ENCODE measurements around the gene COLEC12. TPM values are rescaled to one million over a fixed set of nuclear protein-coding genes. Genes with fewer than 3 reads are reported as not detected.
A peak's percentile ranks its signal among the peaks of the same experiment; 100 is the strongest.
"Not testable (repeated sequence)": the region's sequence is repeated elsewhere in the genome, so short reads cannot be mapped to it uniquely, and the experiment has no call there.

Gene COLEC12
- total and polyA plus RNA-seq, 3 experiments from 2014 or later = 0.04 TPM; not detected in 2

DNA sequence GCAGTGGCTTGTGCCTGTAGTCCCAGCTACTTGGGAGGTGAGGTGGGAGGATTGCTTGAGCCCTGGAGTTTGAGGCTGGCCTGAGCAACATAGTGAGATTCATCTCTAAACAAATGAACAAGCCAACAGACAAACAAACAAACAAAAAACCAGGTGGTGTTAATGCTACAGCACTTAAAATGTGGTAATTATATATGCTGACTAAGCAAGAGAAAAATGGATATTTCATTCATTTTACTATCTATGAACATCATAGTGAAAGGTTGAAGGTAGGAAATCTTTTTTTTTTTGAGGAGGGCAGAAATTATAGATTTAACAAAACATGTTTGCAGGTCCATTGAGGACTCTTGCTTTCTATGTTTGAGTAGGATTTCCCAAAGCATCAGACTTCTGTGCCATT lies 190.5 kb downstream of the COLEC12 start:
- Histone ChIP-seq H3K9me3 (ENCODE audit: low read length) (no peaks in the 10 kb centered on the region), H3K27me3 (ENCODE audit: insufficient read depth, low read length, poor library complexity, severe bottlenecking) (peaks cover 7% of the 10 kb centered on the region), H3K4me3 (ENCODE audit: low read length) (no peak overlapping the region), H3K27ac (ENCODE audit: low read depth, low read length) (no peak overlapping the region), H3K36me3 (ENCODE audit: insufficient read depth, low read length) (no peaks in the 10 kb centered on the region), H3K4me1 (ENCODE audit: insufficient read depth, low read length) (no peaks in the 10 kb centered on the region)
- no peaks in the 10 kb centered on the region for H3K4me1 Mint-ChIP-seq
- H3K36me3 Mint-ChIP-seq = no peaks in the 10 kb centered on the region
- POLR2A ChIA-PET = no interaction called here
- DNase-seq = no peak
- CTCF ChIA-PET = no interaction called here
- H3K27me3 Mint-ChIP-seq = peaks cover 9 to 43% of the 10 kb centered on the region in 2 donors
- H3K4me3 Mint-ChIP-seq = no peak overlapping the region
- H3K9me3 Mint-ChIP-seq = no peaks in the 10 kb centered on the region
- peak overlapping the region in 1 of 8 donors; percentile 13 for H3K27ac Mint-ChIP-seq

GRCh38 chr18:308086-308485 lies 192.4 kb downstream of the COLEC12 start:
- H3K4me3 ChIP-seq (ENCODE audit: low read length); H3K27ac ChIP-seq (ENCODE audit: low read depth, low read length); H3K4me1 ChIP-seq (ENCODE audit: insufficient read depth, low read length); H3K36me3 Mint-ChIP-seq; H3K9me3 Mint-ChIP-seq; DNase-seq; H3K36me3 ChIP-seq (ENCODE audit: insufficient read depth, low read length); H3K27me3 ChIP-seq (ENCODE audit: insufficient read depth, low read length, poor library complexity, severe bottlenecking); H3K4me3 Mint-ChIP-seq; H3K9me3 ChIP-seq (ENCODE audit: low read length); H3K27ac Mint-ChIP-seq; POLR2A ChIA-PET; H3K4me1 Mint-ChIP-seq; CTCF ChIA-PET: not testable (repeated sequence)
- peaks cover 11 to 50% of the 10 kb centered on the region in 2 donors for H3K27me3 Mint-ChIP-seq

DNA sequence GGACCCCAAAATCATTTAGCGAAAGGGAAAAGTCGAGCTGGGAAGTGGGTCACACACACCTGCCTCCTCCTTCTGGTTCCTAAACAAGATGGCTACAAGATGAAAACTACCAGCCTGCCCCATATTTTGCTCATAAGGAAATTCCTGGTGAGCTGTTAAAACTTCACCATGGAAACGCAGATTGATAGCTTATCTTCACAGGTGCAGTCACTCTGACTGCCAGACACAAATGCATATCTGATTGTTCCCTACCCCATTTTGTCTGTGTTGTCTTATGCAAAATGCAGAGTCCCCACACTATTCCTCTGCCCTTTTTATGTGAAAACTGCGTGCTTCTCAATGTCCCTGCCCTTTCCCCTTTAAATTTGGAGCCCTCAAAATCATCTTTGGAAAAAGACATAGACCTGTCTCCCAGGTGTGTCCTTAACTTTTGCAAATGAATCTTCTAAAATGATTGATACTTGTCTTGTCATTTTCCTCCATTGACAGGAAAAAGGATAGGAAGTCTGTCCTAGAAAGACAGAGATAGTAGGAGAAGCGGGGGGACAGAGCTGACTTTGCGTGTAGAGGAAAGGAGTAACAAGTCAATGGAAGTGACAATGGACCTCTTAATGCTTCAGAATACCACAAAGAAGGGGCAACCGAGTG lies 193.8 kb downstream of the COLEC12 start:
- Histone ChIP-seq H3K36me3 (ENCODE audit: insufficient read depth, low read length) (no peaks in the 10 kb centered on the region), H3K27me3 (ENCODE audit: insufficient read depth, low read length, poor library complexity, severe bottlenecking) (peaks cover 7% of the 10 kb centered on the region), H3K9me3 (ENCODE audit: low read length) (no peaks in the 10 kb centered on the region), H3K27ac (ENCODE audit: low read depth, low read length) (no peak overlapping the region), H3K4me3 (ENCODE audit: low read length) (no peak overlapping the region), H3K4me1 (ENCODE audit: insufficient read depth, low read length) (no peaks in the 10 kb centered on the region)
- no peaks in the 10 kb centered on the region for H3K36me3 Mint-ChIP-seq
- H3K27ac Mint-ChIP-seq = no peak overlapping the region
- no peak overlapping the region for H3K4me3 Mint-ChIP-seq
- ChIA-PET POLR2A (no interaction called here), CTCF (no interaction called here)
- peaks cover 11 to 50% of the 10 kb centered on the region in 2 donors for H3K27me3 Mint-ChIP-seq
- no peaks in the 10 kb centered on the region for H3K4me1 Mint-ChIP-seq
- no peaks in the 10 kb centered on the region for H3K9me3 Mint-ChIP-seq
- DNase-seq = no peak

GRCh38 chr18:305003-305501 lies 195.4 kb downstream of the COLEC12 start:
- ChIA-PET POLR2A (no interaction called here), CTCF (no interaction called here)
- Mint-ChIP-seq H3K9me3 (peaks cover 0 to 3% (median 0%) of the 10 kb centered on the region in 5 donors), H3K4me3 (no peak overlapping the region), H3K4me1 (no peaks in the 10 kb centered on the region), H3K27me3 (peaks cover 9 to 39% of the 10 kb centered on the region in 2 donors), H3K27ac (no peak overlapping the region), H3K36me3 (no peaks in the 10 kb centered on the region)
- H3K27me3 ChIP-seq (ENCODE audit: insufficient read depth, low read length, poor library complexity, severe bottlenecking) = peaks cover 7% of the 10 kb centered on the region
- DNase-seq = no peak
- no peaks in the 10 kb centered on the region for H3K9me3 ChIP-seq (ENCODE audit: low read length)
- no peak overlapping the region for H3K4me3 ChIP-seq (ENCODE audit: low read length)
- no peaks in the 10 kb centered on the region for H3K4me1 ChIP-seq (ENCODE audit: insufficient read depth, low read length)
- H3K36me3 ChIP-seq (ENCODE audit: insufficient read depth, low read length) = no peaks in the 10 kb centered on the region
- H3K27ac ChIP-seq (ENCODE audit: low read depth, low read length) = no peak overlapping the region

GRCh38 chr18:303607-304006 lies 196.9 kb downstream of the COLEC12 start:
- Mint-ChIP-seq H3K36me3 (no peaks in the 10 kb centered on the region), H3K9me3 (peaks cover 0 to 3% (median 0%) of the 10 kb centered on the region in 5 donors), H3K27ac (no peak overlapping the region), H3K4me3 (no peak overlapping the region), H3K27me3 (peaks cover 8 to 33% of the 10 kb centered on the region in 2 donors), H3K4me1 (no peaks in the 10 kb centered on the region)
- H3K27me3 ChIP-seq (ENCODE audit: insufficient read depth, low read length, poor library complexity, severe bottlenecking) = peaks cover 7% of the 10 kb centered on the region
- H3K27ac ChIP-seq (ENCODE audit: low read depth, low read length) = no peak overlapping the region
- H3K4me3 ChIP-seq (ENCODE audit: low read length) = no peak overlapping the region
- no peaks in the 10 kb centered on the region for H3K36me3 ChIP-seq (ENCODE audit: insufficient read depth, low read length)
- DNase-seq = no peak
- no peaks in the 10 kb centered on the region for H3K9me3 ChIP-seq (ENCODE audit: low read length)
- no peaks in the 10 kb centered on the region for H3K4me1 ChIP-seq (ENCODE audit: insufficient read depth, low read length)
- CTCF ChIA-PET = no interaction called here
- POLR2A ChIA-PET = no interaction called here

- Mint-ChIP-seq H3K36me3 (no peaks in the 10 kb centered on the region), H3K9me3 (peaks cover 0 to 3% (median 0%) of the 10 kb centered on the region in 5 donors), H3K27ac (no peak overlapping the region), H3K4me3 (no peak overlapping the region), H3K4me1 (no peaks in the 10 kb centered on the region), H3K27me3 (peaks cover 6 to 29% of the 10 kb centered on the region in 2 donors)
- Histone ChIP-seq H3K9me3 (ENCODE audit: low read length) (no peaks in the 10 kb centered on the region), H3K27me3 (ENCODE audit: insufficient read depth, low read length, poor library complexity, severe bottlenecking) (peaks cover 7% of the 10 kb centered on the region), H3K27ac (ENCODE audit: low read depth, low read length) (no peak overlapping the region), H3K36me3 (ENCODE audit: insufficient read depth, low read length) (no peaks in the 10 kb centered on the region), H3K4me3 (ENCODE audit: low read length) (no peak overlapping the region), H3K4me1 (ENCODE audit: insufficient read depth, low read length) (no peaks in the 10 kb centered on the region)
- DNase-seq = no peak
- ChIA-PET CTCF (no interaction called here), POLR2A (no interaction called here)
Measured at GRCh38 chr18:303011-303410, 197.5 kb downstream of the COLEC12 start.

DNA sequence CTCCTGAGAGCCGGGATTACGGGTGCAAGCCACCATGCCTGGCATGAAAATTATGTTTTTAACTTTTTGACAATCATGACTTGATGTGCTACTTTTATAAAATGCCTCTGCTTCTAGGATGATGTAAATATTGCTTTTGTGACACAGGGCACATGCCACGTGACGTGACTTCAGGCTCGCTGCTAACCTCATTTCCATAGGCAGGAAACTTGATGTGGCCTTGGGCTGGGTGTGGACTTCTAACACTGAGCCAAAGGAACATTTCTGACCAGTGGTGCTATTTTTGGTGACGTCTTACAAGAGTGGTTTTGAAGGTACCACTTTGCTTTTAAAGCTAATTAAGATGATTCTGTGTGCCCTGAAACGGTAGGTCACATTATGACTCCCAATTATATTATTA lies 198.4 kb downstream of the COLEC12 start:
- Mint-ChIP-seq H3K9me3 (peaks cover 0 to 3% (median 0%) of the 10 kb centered on the region in 5 donors), H3K4me3 (no peak overlapping the region), H3K4me1 (no peaks in the 10 kb centered on the region), H3K27me3 (peaks cover 4 to 21% of the 10 kb centered on the region in 2 donors), H3K36me3 (no peaks in the 10 kb centered on the region), H3K27ac (no peak overlapping the region)
- Histone ChIP-seq H3K9me3 (ENCODE audit: low read length) (no peaks in the 10 kb centered on the region), H3K27ac (ENCODE audit: low read depth, low read length) (no peak overlapping the region), H3K27me3 (ENCODE audit: insufficient read depth, low read length, poor library complexity, severe bottlenecking) (peaks cover 3% of the 10 kb centered on the region), H3K36me3 (ENCODE audit: insufficient read depth, low read length) (no peaks in the 10 kb centered on the region), H3K4me1 (ENCODE audit: insufficient read depth, low read length) (no peaks in the 10 kb centered on the region), H3K4me3 (ENCODE audit: low read length) (no peak overlapping the region)
- ChIA-PET CTCF (no interaction called here), POLR2A (no interaction called here)
- no peak for DNase-seq

DNA sequence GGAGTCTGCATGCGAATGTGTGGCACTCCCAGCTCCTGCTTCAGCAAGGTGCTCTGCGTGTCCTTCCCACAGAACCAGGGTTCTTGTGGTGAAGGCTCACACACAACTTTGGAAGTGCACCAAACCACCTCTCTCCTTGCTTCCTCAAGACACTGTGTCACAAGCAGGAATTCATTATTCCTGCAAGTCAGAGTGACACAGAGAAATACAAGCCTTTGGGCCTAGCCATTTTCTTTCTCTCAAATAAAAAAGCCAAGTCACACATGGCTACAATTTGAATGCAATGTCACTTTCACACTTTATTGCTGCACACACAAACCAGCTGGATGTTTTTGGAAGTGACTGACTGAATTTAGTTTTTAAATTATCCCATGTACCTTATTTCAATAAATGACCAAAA lies 202.6 kb downstream of the COLEC12 start:
- no peaks in the 10 kb centered on the region for H3K4me1 Mint-ChIP-seq

More for the DNA sequence above, 202.6 kb downstream of the COLEC12 start:
- no peak overlapping the region for H3K27ac ChIP-seq (ENCODE audit: low read depth, low read length)
- H3K9me3 ChIP-seq (ENCODE audit: low read length) = no peaks in the 10 kb centered on the region
- ChIA-PET POLR2A (no interaction called here), CTCF (no interaction called here)
- H3K36me3 ChIP-seq (ENCODE audit: insufficient read depth, low read length) = no peaks in the 10 kb centered on the region
- no peaks in the 10 kb centered on the region for H3K36me3 Mint-ChIP-seq
- no peaks in the 10 kb centered on the region for H3K4me1 ChIP-seq (ENCODE audit: insufficient read depth, low read length)
- H3K27me3 Mint-ChIP-seq = peaks cover 3 to 10% of the 10 kb centered on the region in 2 donors
- no peak for DNase-seq
- no peak overlapping the region for H3K4me3 Mint-ChIP-seq
- peaks cover 0 to 3% (median 0%) of the 10 kb centered on the region in 5 donors for H3K9me3 Mint-ChIP-seq
- H3K4me3 ChIP-seq (ENCODE audit: low read length) = no peak overlapping the region
- H3K27ac Mint-ChIP-seq = no peak overlapping the region
- no peaks in the 10 kb centered on the region for H3K27me3 ChIP-seq (ENCODE audit: insufficient read depth, low read length, poor library complexity, severe bottlenecking)

Measured in CD8-positive, alpha-beta memory T cell (primary cell).